Measurements from ENCODE around the gene PHACTR1.

PHACTR1 gene

DNA sequence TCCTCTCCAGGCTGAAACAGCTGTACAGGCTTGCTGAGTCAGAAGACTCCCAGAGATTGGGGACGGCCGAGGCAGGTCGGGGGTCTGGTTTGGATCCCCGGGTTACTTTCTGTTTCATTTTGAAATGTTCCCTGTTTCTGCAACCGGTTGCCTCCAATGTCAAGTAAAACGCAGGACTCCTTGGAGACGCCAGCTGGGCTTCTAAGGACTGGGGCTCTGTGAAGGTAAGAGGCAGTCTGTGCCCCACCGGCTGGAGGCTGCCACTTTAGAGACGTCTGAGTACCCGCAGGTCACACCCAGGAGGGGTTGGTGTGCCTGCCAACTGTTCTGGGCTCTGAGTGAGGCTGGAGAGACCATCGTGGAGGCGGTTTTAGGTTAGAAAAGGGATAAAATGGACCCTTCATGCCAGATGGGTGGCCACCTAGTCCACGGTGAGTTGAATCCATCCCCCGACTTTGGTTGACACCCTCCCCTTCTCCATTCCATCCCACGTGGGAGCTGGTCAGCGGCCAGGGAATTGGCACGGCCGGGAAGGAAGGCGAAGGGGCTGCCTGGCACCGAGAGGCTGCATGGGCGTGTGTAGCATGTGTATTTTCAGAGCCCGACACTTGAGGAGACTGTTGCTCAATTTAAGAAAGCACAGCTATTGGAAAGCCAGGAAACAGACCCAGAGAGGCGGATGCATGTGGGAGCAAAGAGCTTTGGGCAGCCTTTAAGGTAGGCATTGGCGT, 240.9 kb downstream of the PHACTR1 start:
- DNase-seq (ENCODE audit: low read depth): peak; percentile 9
- H3K4me3 ChIP-seq (ENCODE audit: low read depth, low read length): peak overlapping the region; percentile 51
- TF ChIP-seq, protein P1, sequence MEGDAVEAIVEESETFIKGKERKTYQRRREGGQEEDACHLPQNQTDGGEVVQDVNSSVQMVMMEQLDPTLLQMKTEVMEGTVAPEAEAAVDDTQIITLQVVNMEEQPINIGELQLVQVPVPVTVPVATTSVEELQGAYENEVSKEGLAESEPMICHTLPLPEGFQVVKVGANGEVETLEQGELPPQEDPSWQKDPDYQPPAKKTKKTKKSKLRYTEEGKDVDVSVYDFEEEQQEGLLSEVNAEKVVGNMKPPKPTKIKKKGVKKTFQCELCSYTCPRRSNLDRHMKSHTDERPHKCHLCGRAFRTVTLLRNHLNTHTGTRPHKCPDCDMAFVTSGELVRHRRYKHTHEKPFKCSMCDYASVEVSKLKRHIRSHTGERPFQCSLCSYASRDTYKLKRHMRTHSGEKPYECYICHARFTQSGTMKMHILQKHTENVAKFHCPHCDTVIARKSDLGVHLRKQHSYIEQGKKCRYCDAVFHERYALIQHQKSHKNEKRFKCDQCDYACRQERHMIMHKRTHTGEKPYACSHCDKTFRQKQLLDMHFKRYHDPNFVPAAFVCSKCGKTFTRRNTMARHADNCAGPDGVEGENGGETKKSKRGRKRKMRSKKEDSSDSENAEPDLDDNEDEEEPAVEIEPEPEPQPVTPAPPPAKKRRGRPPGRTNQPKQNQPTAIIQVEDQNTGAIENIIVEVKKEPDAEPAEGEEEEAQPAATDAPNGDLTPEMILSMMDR (IDR thresholded peaks at IDR 0.05; ENCODE audit: insufficient read depth, low read depth, low read length, missing control alignments): no peak

DNA sequence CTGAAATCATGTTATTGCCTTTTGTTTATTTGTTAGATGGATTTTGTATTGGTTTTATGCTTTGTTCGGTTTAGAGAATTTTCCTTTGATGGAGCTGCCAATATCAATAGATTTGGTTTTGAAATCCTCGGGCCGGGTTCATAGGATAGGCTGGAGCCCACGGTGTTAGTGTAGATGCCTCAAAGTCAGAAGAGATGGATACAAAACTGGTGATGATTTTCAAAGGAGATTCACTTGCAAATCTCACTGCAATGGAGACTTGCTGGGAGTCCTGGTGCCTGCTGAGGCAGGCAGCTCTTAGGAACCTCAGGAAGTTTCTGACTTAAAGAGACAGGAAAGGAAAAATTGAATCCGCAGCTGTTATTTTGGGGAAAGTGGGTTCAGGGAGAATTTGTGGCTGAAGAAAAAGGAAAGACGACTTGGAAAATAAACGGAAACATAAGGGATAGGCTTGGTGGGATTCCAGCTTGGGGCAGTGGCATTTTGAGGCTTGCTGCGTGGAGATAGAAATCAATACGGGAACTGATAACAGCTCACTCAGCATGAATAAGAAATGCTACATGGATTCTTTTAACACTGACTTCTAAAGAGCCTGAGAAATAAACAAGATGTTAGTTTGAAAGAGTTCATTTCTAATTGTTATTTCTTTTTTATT, 241.6 kb downstream of the PHACTR1 start:
- TF ChIP-seq, protein P1 (IDR thresholded peaks at IDR 0.05; ENCODE audit: insufficient read depth, low read depth, low read length, missing control alignments): no peak
- DNase-seq (ENCODE audit: low read depth): no peak
- no peak overlapping the region; the same call in 1 of the 2 replicates for H3K4me3 ChIP-seq (ENCODE audit: low read depth, low read length)

DNA sequence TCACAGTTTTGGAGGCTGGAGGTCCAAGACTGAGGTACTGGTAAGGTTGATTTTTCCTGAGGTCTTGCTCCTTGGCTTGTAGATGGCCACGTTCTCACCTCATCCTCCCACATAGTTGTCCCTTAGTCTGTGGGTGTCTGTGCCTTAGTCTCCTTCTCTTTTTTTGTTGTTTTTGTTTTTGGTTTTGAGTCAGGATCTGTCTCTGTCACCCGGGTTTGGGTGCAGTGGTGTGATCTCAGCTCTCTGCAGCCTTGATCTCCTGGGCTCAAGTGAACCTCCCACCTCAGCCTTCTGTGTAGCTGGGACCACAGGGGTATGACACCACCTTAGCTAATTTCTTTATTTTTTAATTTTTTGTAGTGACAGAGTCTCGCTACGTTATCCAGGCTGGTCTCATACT, 245.2 kb downstream of the PHACTR1 start:
- no peak for DNase-seq (ENCODE audit: low read depth)
- TF ChIP-seq, protein P1 (IDR thresholded peaks at IDR 0.05; ENCODE audit: insufficient read depth, low read depth, low read length, missing control alignments): no peak
- no peak overlapping the region for H3K4me3 ChIP-seq (ENCODE audit: low read depth, low read length)

DNA sequence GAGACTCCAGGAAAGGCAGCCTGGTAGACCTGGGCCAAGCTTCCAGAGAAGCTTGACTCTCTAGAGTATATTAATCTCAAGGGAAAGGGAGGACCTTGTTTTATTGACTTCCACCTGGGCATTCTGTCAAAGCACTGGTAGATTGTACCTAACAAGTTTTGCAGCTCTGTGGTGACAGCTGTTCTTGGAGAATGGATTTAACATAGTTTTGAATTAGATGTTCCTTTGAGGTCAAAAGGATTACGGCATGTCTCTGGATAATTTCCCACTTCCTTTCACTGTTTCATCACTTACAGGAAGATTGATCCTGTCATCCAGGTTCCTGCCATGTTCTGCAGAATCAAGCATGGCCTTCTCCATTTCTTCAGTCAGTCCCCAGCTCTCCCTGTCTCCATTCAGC, 246.0 kb downstream of the PHACTR1 start:
- TF ChIP-seq, protein P1 (IDR thresholded peaks at IDR 0.05; ENCODE audit: insufficient read depth, low read depth, low read length, missing control alignments): no peak
- H3K4me3 ChIP-seq (ENCODE audit: low read depth, low read length): no peak overlapping the region
- no peak for DNase-seq (ENCODE audit: low read depth)

DNA sequence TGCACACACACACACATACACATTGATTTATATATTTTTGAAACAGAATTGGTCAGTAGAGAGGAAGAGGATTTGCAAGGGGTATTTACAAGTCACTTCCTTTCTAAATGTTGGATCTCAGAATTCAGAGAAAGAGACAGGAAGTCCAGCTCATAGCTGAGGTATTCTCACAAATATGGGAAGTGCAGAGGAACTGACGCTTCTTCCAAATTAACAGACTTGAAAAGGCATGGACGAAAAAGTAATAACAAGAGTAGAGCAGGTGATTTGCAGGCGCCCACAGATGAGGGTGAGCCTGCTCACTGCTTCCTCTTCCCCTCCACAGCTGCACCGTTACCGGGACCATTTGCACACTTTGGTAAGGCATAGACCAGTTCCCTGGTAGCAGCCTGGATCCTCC, 246.4 kb downstream of the PHACTR1 start:
- TF ChIP-seq, protein P1 (IDR thresholded peaks at IDR 0.05; ENCODE audit: insufficient read depth, low read depth, low read length, missing control alignments): no peak
- H3K4me3 ChIP-seq (ENCODE audit: low read depth, low read length): no peak overlapping the region
- peak; percentile 26 for DNase-seq (ENCODE audit: low read depth)

DNA sequence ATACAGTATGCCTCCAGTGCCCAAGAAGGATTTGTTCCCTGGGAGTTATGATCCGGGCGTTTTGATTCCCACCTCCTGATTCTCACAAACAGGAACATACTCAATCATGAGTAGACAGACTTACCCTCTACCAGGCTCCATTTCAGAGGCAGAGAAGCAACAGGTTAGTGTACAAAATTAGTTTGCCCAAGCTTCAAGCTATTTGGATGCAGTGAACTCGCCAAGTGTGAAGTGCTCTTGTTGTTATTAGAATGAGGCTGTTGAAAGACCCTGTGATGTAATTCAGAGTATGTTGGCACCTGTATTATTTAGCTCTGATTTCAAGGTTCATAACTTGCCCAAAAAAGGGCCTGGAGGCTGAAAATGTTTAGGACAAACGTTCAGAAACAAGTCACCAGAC, 247.0 kb downstream of the PHACTR1 start:
- DNase-seq (ENCODE audit: low read depth): no peak
- H3K4me3 ChIP-seq (ENCODE audit: low read depth, low read length): no peak overlapping the region
- TF ChIP-seq, protein P1 (IDR thresholded peaks at IDR 0.05; ENCODE audit: insufficient read depth, low read depth, low read length, missing control alignments): no peak

Data from GM12865 (cell line).